HG02759 (cell line): Measurements from ENCODE around the gene RABGAP1L.
"Not testable (repeated sequence)": the region's sequence is repeated elsewhere in the genome, so short reads cannot be mapped to it uniquely, and the experiment has no call there.

Experiments
- ATAC-seq: cut with Tn5 transposase; IDR thresholded peaks from one replicate; pipeline ENCODE4 v1.9.1; 2021; ENCODE audit warnings: mild to moderate bottlenecking, moderate library complexity; ENCODE audit not compliant: unreplicated experiment

The RABGAP1L gene

DNA sequence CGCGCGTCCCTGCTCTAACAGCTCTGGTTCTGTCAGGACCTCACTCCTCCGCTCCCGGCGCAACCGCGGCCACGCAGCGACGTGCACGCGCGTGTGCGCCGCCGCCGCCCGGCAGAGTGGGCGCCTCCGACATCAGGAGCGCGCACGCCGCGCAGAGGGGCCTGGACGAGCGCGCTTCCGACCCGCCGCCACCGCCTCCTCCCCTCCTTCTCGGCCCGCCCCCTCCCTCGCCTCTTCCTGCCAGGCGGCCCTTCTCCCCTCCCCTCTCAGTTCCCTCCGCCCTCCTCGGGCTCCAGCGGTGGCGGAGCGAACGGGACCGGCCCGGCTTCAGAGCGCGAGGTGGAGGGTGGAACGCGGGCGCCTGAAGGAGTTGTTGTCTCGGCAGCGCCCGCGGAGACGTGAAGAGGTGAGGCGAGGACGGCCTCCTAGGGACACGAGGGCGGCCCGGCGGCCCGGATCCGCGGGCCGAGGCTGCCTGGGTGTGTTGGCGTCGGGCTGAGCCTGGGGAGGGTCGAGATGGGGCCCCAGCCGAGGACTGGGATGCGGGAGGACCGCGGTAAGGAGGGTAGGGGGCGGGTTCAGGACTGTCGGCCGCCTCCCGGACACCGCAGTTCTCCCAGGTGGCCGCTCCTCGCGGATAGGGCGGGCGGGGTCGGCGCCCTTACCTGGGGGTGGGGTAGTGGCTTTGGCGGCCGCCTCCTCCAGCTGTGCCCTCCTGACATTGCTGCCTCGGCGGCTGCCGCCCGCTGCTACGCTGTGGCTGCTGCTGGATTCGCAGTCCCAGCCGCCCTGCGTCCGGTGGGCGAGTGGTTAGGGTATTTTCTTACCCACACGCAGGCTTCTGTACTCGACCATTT is at the start of gene RABGAP1L:
RABGAP1L (plus strand) TSS at position 269 of the 857 bp plus-strand sequence.
- peak; percentile 76 for ATAC-seq

DNA sequence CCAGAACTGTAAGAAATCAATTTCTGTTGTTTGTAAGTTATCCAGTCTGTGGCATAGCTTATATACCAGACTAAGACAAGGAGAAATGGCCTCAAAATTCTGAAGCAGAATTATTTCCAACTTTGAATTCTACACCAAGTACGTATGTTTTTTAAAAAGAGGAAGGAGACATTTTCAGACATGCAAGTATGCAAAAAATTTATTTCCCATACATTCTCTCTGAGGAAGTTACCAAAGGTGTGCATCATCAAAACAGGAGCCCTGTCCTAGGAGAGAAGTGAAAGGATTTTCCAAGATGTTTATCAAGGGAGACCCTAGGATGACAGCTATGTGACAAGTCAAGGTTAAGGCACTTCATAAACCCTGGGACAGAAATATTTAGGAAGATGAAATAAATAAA is 49.3 kb upstream of the RABGAP1L start:
- ATAC-seq: no peak

DNA sequence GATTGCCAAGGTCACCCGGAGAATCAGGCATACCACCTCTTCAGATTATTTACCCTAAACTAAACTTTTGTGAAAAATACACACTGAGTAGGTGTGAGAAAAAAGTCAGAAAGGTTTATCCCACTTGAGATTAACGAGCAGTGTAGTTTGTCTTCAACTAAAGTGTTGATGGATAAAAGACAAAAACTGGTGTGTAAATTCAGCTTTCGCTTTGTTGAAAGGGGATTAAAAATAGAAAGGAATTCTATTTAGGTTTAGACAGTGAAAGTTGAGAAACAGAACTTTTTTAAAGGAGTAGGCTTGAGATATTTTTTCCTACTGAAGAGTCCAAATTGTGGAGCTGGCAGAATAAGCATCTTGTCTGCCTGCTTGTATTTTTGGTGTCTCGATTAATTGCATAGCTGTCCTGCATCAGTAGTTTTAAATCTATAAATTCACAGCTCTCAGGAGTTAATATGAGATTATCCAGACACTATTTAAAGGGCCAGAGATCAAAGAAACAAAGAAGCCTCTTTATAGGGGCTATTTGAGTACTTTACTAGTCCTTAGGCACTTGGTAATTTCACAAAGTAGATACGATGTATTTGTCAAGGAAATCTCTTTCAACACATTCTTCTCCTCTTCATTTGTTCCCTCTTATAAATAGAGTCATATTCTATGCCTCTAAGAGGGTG is 46.7 kb upstream of the RABGAP1L start:
- no peak for ATAC-seq

DNA sequence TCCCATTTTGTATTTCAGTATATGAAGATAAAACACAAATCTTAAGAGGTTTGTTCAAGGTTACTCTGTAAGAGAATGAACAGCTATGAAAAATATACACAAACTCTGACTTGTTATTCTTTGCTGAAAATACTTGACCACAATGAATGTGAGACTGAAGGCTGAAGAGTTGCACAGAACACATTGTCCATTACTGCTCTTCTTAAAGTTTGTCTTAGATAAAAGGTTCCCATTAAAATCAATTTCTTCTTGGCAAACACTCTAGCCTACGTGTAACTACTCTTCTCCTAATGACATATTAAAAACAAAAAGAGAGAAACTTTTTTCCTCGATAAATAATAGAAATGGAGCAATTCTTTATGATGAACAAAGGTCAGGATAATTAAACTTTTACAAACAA is 45.2 kb upstream of the RABGAP1L start:
- no peak for ATAC-seq

DNA sequence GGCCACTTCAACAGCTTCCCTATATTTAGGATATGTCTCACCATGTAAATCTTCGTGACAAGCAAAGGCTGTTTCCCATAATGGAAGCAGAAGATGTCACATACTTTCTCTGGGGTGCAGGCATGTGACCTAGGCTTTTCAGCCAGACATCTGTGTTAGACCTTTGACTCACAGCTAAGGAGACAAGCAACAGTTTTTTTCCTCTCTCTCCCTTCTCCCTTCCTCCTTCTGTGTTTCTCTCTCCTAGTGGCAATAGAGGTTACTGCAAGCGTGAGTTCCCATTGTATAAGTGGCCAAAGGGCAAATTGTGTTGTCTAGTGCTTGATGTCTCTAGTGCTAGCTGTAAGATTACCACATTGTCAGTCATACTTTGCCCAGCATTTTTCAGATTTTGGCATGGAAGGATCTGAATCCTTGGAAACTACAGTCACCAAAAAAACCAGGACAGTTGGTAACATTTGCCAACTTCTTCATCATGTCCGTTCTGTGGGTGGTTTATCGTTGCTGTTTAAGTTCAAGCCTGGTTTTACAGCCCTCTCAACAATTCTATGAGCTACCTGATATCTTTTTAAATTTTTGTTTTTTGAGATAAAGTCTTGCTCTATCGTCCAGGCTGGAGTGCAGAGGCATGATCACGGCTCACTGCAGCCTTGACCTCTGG is 44.4 kb upstream of the RABGAP1L start:
- ATAC-seq: peak; percentile 81

DNA sequence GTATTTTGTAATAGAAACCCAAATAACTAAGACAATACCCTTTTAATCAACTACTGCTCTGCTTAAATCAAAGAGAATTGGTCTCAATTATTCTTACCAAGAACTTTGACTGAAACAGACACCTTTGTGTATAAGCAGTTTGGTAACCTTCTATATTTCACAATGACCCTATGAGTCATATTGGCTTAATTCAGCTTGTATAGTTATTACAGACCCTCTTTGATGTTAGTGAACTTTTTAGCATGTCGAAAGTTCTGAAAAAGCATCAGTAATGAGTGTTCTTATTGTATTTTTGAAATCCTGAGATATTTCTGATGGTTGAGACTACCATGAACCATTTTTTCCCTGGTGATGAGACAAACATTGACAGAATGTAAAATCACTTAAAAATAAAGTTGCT is 43.3 kb upstream of the RABGAP1L start:
- ATAC-seq: no peak

DNA sequence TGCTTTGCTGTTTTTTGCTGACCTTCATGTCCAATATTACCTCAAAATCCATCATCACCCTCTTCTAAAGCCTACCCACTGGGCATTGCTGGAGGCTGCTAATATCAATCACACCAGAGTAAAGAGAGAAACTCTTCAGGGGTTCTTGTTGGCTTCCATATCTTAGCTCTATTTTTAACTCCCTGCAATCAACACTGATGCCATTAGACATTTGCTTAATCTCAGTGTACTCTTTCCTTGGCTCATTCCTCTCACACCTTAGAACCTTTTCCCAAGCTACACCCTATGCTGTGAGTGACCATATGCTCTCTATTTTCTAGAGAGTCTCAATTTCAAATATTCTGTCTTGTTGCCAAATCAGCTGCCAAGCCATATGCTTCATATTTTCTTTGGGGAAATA is 40.6 kb upstream of the RABGAP1L start:
- no peak for ATAC-seq

DNA sequence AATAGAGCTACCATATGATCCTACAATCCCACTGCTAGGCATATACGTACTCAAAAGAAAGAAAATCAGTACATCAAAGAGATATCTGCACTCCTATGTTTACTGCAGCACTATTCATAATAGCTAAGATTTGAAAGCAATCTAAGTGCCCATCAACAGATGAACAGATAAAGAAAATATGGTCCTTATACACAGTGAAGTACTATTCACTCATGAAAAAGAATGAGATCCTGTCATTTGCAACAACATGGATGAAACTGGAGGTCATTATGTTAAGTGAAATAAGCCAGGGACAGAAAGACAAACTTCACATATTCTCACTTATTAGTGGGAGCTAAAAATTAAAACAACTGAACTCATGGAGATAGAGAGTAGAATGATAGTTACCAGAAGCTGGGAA is 37.0 kb upstream of the RABGAP1L start:
- not testable (repeated sequence) for ATAC-seq

DNA sequence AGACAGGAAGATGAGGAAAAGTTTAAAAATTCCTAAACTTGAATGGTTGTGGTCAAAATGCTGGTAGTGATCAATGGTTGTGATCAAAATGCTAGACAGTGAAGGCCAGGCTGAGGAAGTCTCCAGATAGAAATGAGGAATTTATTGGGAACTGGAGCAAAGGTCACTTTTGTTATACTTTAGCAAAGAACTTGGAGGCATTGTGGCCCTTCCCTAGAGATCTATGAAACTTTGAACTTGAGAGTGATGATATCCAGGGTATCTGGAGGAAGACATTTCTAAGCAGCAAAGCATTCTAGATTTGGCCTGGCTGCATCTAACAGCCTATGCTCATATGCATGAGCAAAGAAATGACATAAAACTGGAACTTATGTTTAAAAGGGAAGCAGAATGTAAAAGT is 35.5 kb upstream of the RABGAP1L start:
- no peak for ATAC-seq

DNA sequence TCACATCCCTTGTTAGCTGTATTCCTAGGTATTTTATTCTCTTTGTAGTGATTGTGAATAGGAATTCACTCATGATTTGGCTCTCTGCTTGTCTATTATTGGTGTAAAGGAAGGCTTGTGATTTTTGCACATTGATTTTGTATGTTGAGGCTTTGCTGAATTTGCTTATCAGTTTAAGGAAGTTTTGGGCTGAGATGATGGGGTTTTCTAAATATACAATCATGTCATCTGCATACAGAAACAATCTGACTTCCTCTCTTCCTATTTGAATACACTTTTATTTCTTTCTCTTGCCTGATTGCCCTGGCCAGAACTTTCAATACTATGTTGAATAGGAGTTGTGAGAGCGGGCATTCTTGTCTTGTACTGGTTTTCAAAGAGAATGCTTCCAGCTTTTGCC is 32.1 kb upstream of the RABGAP1L start:
- not testable (repeated sequence) for ATAC-seq

DNA sequence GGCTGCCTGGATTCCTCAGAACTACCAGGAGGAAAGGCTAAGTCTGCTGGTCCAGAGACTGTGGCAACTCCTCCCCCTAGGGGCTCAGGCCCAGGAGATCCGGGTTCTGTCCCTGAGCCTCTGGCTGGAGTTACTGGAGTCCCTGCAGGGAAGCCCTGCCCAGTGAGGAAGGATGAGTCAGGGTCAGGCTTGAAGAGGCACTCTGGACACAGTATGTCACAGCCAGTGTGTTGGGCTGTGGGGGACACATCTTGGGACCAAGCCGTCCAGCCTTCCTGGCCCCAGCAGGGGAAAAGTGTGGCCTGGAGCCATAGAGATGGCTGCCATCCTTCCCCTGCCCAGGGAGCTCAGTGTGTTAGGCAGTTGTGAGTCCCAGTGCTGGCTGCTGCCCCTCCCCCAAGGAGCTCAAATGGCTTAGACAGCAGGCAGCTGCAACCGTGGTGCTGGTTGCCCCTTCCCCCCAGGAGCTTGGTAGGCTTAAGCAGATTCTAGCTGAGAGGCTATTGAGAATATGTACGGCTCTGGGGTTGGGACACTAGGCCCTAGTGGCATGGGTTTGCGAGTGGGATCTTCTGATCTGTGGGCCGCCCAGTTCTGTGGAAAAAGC is 28.2 kb upstream of the RABGAP1L start:
- no peak for ATAC-seq

DNA sequence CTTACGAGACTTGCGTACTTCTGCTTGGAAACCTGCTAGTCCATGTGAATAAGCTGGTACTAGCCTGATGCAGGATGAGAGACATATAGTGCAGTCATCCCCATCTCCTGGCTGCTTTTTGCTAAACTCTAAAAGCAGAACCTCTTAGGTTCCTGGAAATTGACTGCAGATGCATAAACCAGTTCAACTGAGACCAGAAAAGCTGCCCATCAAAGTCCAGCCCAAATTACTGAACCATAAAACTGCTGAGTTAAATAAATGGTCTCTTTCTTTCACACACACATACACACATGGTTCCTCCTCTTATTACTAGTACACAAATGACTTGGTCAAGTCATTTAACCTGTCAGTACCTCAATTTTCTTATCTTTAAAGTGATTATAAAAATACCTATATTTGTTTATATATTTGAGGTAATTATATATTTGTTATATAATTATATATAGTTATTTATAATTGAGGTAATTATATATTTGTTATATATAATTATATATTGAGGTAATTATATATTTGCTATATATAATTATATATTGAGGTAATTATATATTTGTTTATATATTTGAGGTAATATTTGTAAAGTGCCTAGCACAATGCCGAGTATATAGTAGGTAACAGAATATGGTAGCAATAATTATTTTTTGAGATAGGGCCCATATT is 25.2 kb upstream of the RABGAP1L start:
- ATAC-seq: peak; percentile 75

DNA sequence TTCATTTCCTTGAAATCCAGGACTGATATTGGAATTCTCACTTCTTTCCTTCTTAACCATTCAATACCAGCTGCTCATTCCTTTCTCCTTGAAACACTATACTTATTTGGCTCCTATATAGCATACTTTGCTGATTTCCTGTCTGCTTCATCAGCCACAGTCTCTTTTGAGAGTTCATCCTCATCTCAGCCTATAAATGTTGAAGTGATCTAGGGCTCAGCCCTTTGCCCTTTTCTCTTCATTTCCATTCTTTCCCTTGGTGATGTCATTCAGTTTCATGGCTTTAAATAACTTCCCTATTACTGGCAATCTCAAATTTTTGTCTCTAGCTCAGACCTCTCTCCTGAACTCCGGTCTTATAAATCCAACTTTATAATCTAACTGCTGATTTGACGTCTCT is 24.1 kb upstream of the RABGAP1L start:
- no peak for ATAC-seq

DNA sequence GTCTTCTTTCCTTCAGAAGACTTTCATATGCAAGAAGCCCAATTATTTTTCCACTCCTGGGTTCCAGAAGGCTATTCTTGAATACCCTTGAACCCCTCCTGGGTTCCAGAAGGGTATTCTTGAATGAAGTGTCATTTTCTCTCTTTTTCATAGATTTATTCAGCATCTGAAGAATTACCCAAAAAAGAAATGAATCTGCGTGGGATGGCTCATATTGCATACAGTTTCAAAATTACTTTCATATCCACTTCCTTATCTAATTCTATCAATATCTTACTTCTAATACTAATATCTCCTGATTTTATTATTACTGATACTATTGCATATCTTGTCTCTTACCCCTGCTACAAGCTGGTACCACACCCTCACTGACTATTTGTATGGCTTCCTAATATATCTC is 22.6 kb upstream of the RABGAP1L start:
- ATAC-seq: no peak

DNA sequence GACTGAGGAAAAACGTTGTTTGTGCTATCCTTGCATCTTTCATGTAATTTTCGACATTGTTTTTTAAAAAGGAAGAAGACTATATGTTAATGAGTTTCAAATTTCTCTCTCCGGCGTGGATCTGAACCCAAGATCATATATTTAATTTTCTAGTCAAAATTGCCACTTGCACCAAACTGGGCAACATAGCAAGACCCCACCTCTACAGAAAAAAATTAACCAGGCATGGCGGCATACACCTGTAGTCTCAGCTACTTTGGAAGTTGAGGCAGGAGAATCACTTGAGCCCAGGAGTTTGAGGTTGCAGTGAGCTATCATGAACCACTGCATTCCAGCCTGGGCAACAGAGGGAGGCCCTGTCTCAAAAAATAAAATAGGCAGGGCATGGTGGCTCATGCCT is 16.5 kb upstream of the RABGAP1L start:
- ATAC-seq: no peak

DNA sequence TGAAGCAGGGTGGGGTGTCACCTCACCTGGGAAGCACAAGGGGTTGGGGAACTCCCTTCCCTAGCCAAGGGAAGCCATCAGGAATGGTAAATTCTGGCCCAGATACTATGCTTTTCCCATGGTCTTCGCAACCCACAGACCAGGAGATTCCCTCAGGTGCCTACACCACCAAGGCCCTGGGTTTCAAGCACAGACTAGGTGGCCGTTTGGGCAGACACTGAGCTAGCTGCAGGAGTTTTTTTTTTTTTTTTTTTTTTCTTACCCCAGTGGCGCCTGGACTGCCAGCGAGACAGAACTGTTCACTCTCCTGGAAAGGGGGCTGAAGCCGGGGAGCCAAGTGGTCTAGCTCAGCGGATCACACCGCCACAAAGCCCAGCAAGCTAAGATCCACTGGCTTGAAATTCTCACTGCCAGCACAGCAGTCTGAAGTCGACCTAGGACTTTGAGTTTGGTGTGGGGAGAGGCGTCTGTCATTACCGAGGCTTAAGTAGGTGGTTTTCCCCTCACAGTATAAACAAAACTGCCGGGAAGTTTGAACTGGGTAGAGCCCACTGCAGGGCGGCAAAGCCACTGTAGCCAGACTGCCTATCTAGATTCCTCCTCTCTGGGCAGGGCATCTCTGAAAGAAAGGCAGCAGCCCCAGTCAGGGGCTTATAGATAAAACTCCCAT is 15.5 kb upstream of the RABGAP1L start:
- ATAC-seq: not testable (repeated sequence)

DNA sequence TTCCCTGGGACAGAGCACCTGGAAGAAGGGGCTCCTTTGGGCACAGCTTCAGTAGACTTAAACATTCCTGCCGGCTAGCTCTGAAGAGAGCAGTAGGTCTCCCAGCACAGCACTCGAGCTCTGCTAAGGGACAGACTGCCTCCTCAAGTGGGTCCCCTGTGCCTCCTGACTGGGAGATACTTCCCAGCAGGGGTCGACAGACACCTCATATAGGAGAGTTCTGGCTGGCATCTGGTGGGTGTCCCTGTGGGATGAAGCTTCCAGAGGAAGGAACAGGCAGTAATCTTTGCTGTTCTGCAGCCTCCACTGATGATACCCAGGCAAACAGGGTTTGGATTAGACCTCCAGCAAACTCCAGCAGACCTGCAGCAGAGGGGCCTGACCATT is 14.9 kb upstream of the RABGAP1L start:
- ATAC-seq: not testable (repeated sequence)

DNA sequence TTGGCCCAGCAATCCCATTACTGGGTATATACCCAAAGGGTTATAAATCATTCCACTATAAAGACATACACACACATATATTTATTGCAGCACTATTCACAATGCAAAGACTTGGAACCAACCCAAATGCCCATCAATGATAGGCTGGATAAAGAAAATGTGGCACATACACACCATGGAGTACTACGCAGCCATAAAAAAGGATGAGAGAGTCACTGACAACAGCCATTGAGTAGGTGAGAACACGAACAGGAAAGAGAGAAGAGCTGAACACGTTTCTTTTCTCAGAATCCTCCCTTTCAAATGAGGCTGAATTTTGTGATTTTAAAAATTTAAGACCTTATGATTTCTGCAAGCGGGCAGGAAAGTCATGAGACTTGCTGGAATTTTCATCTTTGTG is 10.1 kb upstream of the RABGAP1L start:
- no peak for ATAC-seq

DNA sequence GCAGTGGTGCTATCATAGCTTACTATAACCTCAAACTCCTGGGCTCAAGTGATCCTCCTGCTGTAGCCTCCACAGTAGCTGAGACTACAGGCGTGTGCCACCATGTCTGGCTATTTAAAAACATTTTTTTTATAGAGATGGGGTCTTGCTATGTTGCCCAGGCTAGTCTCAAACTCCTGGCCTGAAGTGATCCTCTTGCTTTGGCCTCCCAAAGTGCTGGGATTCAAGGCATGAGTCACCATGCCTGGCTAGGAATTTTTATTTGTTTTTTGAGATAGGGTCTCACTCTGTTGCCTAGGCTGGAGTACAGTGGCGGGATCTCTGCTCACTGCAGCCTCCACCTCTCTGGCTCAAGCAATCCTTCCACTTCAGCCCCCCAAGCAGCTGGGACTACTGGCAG is 8.8 kb upstream of the RABGAP1L start:
- ATAC-seq: no peak

DNA sequence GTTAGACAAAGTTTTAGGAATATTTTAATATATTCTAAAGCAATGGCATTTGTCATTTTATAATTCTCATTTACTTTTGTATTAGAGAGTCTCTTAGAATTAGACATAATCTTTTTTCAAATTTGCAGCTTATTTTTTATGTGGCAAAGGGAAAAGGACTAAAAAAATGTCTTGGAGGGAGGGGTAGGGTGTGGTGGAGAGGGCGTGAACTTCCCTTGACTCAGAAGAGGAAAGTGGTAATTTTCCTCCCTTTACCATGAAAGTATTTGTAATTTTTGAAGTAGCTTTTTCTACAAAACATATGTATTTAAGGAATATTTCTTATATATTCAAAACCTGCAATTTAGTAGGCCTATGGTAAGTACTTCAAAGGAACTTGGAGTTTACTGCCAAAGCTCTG is 6.9 kb upstream of the RABGAP1L start:
- ATAC-seq: no peak
